Measurements from ENCODE around the gene VPS13D. TPM values are rescaled to one million over a fixed set of nuclear protein-coding genes. Genes with fewer than 3 reads are reported as not detected.

VPS13D gene
- total and polyA plus RNA-seq, 2 donors from 2014 or later, result 19.4 to 75.8 TPM

DNA sequence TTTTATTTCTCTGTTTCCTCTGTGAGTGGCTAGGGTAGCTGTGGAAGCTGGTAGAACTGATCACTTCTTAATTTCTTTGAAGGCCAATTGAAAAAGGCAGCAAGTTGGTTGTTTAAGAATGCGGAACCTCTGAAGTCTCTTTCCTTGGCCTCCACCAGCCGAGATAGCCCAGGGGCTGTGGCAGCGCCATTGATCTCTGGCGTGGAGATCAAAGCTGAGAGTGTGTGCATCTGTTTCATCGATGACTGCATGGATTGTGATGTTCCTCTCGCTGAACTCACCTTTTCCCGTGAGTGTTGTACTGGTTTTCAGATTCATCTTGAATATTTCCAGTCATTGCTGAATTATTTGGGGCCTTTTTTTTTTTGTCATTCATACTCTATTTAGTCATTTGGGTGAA lies 97.7 kb downstream of the VPS13D start:
- H3K27me3 ChIP-seq (ENCODE audit: control insufficient read depth, insufficient read depth, low read length), result no peaks in the 10 kb centered on the region
- DNase-seq, result no peak
- H3K36me3 ChIP-seq (ENCODE audit: control insufficient read depth in 2 of 3, insufficient read depth in 3 of 3, low read length in 3 of 3), result peaks cover 2 to 25% (median 13%) of the 10 kb centered on the region in 3 donors
- intact Hi-C loops (cut with DNase I), result no loop called here
- no peak for FAIRE-seq
- H3K9ac ChIP-seq (ENCODE audit: low read length in 3 of 3), result no peak overlapping the region
- H3K9me3 ChIP-seq (ENCODE audit: control insufficient read depth in 2 of 3, insufficient read depth in 1 of 3, low read length in 3 of 3), result no peaks in the 10 kb centered on the region
- no peak for TF ChIP-seq CTCF (IDR thresholded peaks at IDR 0.05; ENCODE audit: borderline replicate concordance, extremely low read depth, insufficient read depth)
- H3K4me1 ChIP-seq (ENCODE audit: control insufficient read depth in 2 of 3, insufficient read depth in 2 of 3, low read depth in 1 of 3, low read length in 3 of 3), result no peaks in the 10 kb centered on the region
- no peak overlapping the region for H3K27ac ChIP-seq (ENCODE audit: low read depth in 2 of 2, low read length in 2 of 2)
- H3K4me3 ChIP-seq (ENCODE audit: low read length in 3 of 3), result no peak overlapping the region

GRCh38 chr1:12333036-12333785 lies 103.4 kb downstream of the VPS13D start:
- H3K4me1 ChIP-seq (ENCODE audit: control insufficient read depth in 2 of 3, insufficient read depth in 2 of 3, low read depth in 1 of 3, low read length in 3 of 3), result no peaks in the 10 kb centered on the region
- FAIRE-seq, result no peak

DNA sequence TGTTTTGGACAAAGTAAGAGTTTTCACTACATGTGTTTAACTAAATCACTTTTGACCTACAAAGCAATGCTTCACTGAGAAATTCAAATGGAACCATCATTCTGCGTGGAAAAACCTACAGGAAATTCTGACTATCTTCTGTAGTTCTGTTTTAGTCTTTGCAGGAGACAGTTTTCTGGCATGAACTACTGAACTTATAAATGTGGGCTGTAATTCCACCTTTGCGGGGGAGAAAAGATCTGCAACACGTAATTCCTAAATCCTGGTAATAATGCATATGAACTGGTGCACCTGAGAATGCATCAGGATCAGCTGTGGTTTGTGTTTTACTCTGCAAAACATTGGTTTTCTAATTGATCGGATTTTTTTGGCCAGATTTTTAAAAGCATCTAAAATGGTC lies 106.0 kb downstream of the VPS13D start:
- peaks cover 8 to 33% (median 14%) of the 10 kb centered on the region in 3 donors for H3K36me3 ChIP-seq (ENCODE audit: control insufficient read depth in 2 of 3, insufficient read depth in 3 of 3, low read length in 3 of 3)
- H3K4me1 ChIP-seq (ENCODE audit: control insufficient read depth in 2 of 3, insufficient read depth in 2 of 3, low read depth in 1 of 3, low read length in 3 of 3), result peaks cover 3 to 14% (median 5%) of the 10 kb centered on the region in 3 donors
- H3K4me3 ChIP-seq (ENCODE audit: low read length in 3 of 3), result no peak overlapping the region
- H3K9ac ChIP-seq (ENCODE audit: low read length in 3 of 3), result no peak overlapping the region
- DNase-seq (no peak), FAIRE-seq (no peak)
- no peaks in the 10 kb centered on the region for H3K27me3 ChIP-seq (ENCODE audit: control insufficient read depth, insufficient read depth, low read length)
- H3K27ac ChIP-seq (ENCODE audit: low read depth in 2 of 2, low read length in 2 of 2), result no peak overlapping the region
- TF ChIP-seq CTCF (IDR thresholded peaks at IDR 0.05; ENCODE audit: borderline replicate concordance, extremely low read depth, insufficient read depth), result no peak
- no peaks in the 10 kb centered on the region for H3K9me3 ChIP-seq (ENCODE audit: control insufficient read depth in 2 of 3, insufficient read depth in 1 of 3, low read length in 3 of 3)
- intact Hi-C loops (cut with DNase I), result no loop called here

More at GRCh38 chr1:12333036-12333785, 103.4 kb downstream of the VPS13D start:
- no peak overlapping the region for H3K9ac ChIP-seq (ENCODE audit: low read length in 3 of 3)
- H3K27ac ChIP-seq (ENCODE audit: low read depth in 2 of 2, low read length in 2 of 2), result no peak overlapping the region
- intact Hi-C loops (cut with DNase I), result no loop called here
- no peak overlapping the region for H3K4me3 ChIP-seq (ENCODE audit: low read length in 3 of 3)
- no peaks in the 10 kb centered on the region for H3K27me3 ChIP-seq (ENCODE audit: control insufficient read depth, insufficient read depth, low read length)
- TF ChIP-seq CTCF (IDR thresholded peaks at IDR 0.05; ENCODE audit: borderline replicate concordance, extremely low read depth, insufficient read depth), result no peak
- H3K36me3 ChIP-seq (ENCODE audit: control insufficient read depth in 2 of 3, insufficient read depth in 3 of 3, low read length in 3 of 3), result peaks cover 7 to 34% (median 15%) of the 10 kb centered on the region in 3 donors
- DNase-seq, result no peak
- no peaks in the 10 kb centered on the region for H3K9me3 ChIP-seq (ENCODE audit: control insufficient read depth in 2 of 3, insufficient read depth in 1 of 3, low read length in 3 of 3)

All from kidney (tissue), 14 donors.